Measurements from ENCODE around the gene NTN1. TPM values are rescaled to one million over a fixed set of nuclear protein-coding genes. Genes with fewer than 3 reads are reported as not detected.

Gene NTN1
- total and polyA plus RNA-seq, 2 of the 4 experiments (the other 2 are of a cell fraction), result under 0.01 to 0.07 TPM

GRCh38 chr17:9237661-9238301, 216.5 kb downstream of the NTN1 start:
- no TSS peak for BruUV-seq (replicated peaks)
- Histone ChIP-seq H2BK5ac (ENCODE audit: low read depth, low read length, poor library complexity, severe bottlenecking) (no peak overlapping the region), H3K14ac (replicated peaks; ENCODE audit: low read depth, low read length) (no peak overlapping the region), H3K23ac (ENCODE audit: low read depth, low read length) (no peak overlapping the region), H3K56ac (ENCODE audit: extremely low read depth, insufficient read depth, low read length) (no peak overlapping the region), H3K27me3 (ENCODE audit: control insufficient read depth, insufficient read depth, low read length) (no peaks in the 10 kb centered on the region; the same call in 1 of the 2 replicates), H3K27ac (ENCODE audit: insufficient read depth, low read length) (no peak overlapping the region), H3K36me3 (ENCODE audit: control insufficient read depth, insufficient read depth, low read length) (no peaks in the 10 kb centered on the region), H4K91ac (ENCODE audit: insufficient read depth, low read depth, low read length) (no peak overlapping the region), H4K5ac (ENCODE audit: low read depth, low read length) (no peak overlapping the region), H3K4me3 (ENCODE audit: insufficient read depth, low read depth, low read length) (no peak overlapping the region), H3K18ac (ENCODE audit: low read depth, low read length) (no peak overlapping the region), H3K9ac (ENCODE audit: low read depth, low read length) (no peak overlapping the region), H3K9me3 (ENCODE audit: control insufficient read depth, insufficient read depth, low read length) (no peaks in the 10 kb centered on the region), H3K4me1 (ENCODE audit: control insufficient read depth, insufficient read depth, low read length) (peaks cover 16% of the 10 kb centered on the region), H2BK120ac (ENCODE audit: low read depth, low read length) (no peak overlapping the region), H4K20me1 (ENCODE audit: insufficient read depth, low read length) (no peaks in the 10 kb centered on the region; the same call in 1 of the 2 replicates), H2AFZ (replicated peaks; ENCODE audit: low read length, poor library complexity) (no peak overlapping the region), H2AK9ac (replicated peaks; ENCODE audit: low read depth, low read length, poor library complexity) (no peak overlapping the region), H2BK20ac (ENCODE audit: low read depth, low read length) (no peak overlapping the region), H2BK15ac (ENCODE audit: low read depth, low read length) (no peak overlapping the region), H3K9me1 (ENCODE audit: insufficient read depth, low read length) (peaks cover 12% of the 10 kb centered on the region), H3K4me2 (ENCODE audit: low read depth, low read length) (no peak overlapping the region), H4K8ac (ENCODE audit: low read depth in 2 of 2, low read length in 2 of 2) (no peak overlapping the region), H2AK5ac (ENCODE audit: low read depth, low read length) (no peak overlapping the region; the same call in 1 of the 2 replicates), H3K79me1 (ENCODE audit: low read depth in 1 of 2, low read length in 2 of 2) (no peaks in the 10 kb centered on the region), H3K4ac (ENCODE audit: low read depth, low read length) (no peak overlapping the region)
- TF ChIP-seq NFE2L2 (IDR thresholded peaks at IDR 0.05; ENCODE audit: low read depth, low read length) (no peak), MAZ (IDR thresholded peaks at IDR 0.05; ENCODE audit: borderline replicate concordance, low read depth, low read length) (no peak), CHD1 (IDR thresholded peaks at IDR 0.05; ENCODE audit: low read depth, low read length) (no peak), FOS (IDR thresholded peaks at IDR 0.05; ENCODE audit: low read depth, low read length) (no peak), RFX5 (IDR thresholded peaks at IDR 0.05; ENCODE audit: low read depth, low read length) (no peak), RAD21 (IDR thresholded peaks at IDR 0.05; ENCODE audit: low read length) (no peak), SMC3 (IDR thresholded peaks at IDR 0.05; ENCODE audit: low read depth, low read length) (no peak), POLR2A (IDR thresholded peaks at IDR 0.05; ENCODE audit: low read depth, low read length) (no peak), RCOR1 (IDR thresholded peaks at IDR 0.05; ENCODE audit: insufficient replicate concordance, low read length) (no peak)
- POLR2A ChIA-PET (ENCODE audit: unreplicated experiment), result no interaction called here
- dilution Hi-C loops (cut with HindIII; ENCODE audit: low sequenced_read_pairs, unreplicated experiment) (no loop called here), in situ Hi-C loops (cut with MboI; ENCODE audit: low sequenced_read_pairs) (no loop called here), intact Hi-C loops (cut with micrococcal nuclease) (no loop called here)
- WGBS, 2 experiments (ENCODE audit: extremely low coverage in 2 of 2, insufficient read length in 1 of 2), result 95% methylated on average over 4 of the region's 13 CpGs; no CpG with 5 or more reads in 1 of the 2 experiments
- no peak for DNase-seq
- ATAC-seq (ENCODE audit: low read depth), result no peak
- CTCF ChIA-PET, result interaction anchor here (0.6 kb wide), 1 partner anchor 87 kb away, joined by 4 read pairs; no protein-coding TSS in a partner anchor
